GM18505 (cell line): ENCODE measurements around the gene CES2.

ENCODE experiments used
- ATAC-seq: cut with Tn5 transposase; IDR thresholded peaks from one replicate; pipeline ENCODE4 v1.9.1; 2021; ENCODE audit not compliant: unreplicated experiment
- POLR2A ChIP-seq: IDR thresholded peaks from 4 replicates; pipeline ENCODE4 v1.6.1; 2011; ENCODE audit warnings: borderline replicate concordance; ENCODE audit not compliant: insufficient read depth, insufficient read length; ENCODE audit errors: extremely low read depth

CES2 gene

DNA sequence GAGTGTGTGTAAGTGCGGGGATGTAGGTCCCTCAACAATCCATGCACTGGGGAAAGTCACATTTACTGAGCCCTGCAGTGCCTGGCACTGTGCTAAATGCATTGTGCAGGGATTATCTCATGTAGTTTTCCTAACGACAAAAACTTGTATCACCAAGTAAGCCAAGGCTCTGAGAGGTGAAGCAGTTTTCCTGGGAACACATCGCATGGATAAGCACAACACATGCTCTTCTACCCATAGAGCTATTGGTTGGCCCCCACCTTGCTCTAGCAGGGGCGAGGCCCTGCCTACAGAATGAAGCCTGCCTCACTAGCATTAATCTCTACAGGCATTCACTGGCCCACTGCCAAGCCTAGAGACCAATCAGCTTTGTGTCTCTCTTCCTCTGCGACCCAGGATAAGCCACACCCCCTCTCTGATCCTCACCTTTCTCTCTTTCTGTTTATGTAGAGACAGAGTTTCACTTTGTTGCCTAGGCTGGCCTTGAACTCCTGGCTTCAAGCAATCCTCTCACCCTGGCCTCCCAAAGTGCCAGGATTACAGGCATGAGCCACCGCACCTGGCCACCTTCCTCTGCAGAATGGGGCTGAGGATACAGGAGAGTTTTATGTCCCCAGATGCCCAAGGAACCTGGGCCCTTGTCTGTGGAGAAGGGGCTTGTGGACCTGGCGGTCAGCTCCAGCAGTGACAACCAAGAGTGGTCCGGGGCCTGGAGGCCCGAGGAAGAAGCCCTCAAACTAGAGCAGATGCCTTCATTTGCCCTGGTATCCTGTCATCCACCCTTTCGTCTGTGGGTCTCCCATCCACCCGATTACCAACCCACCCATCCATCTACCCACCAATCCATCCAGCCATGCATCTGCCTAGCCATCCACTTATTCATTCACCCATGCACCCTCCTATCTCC is 29.4 kb upstream of the CES2 start:
- TF ChIP-seq POLR2A = no peak
- ATAC-seq = no peak

DNA sequence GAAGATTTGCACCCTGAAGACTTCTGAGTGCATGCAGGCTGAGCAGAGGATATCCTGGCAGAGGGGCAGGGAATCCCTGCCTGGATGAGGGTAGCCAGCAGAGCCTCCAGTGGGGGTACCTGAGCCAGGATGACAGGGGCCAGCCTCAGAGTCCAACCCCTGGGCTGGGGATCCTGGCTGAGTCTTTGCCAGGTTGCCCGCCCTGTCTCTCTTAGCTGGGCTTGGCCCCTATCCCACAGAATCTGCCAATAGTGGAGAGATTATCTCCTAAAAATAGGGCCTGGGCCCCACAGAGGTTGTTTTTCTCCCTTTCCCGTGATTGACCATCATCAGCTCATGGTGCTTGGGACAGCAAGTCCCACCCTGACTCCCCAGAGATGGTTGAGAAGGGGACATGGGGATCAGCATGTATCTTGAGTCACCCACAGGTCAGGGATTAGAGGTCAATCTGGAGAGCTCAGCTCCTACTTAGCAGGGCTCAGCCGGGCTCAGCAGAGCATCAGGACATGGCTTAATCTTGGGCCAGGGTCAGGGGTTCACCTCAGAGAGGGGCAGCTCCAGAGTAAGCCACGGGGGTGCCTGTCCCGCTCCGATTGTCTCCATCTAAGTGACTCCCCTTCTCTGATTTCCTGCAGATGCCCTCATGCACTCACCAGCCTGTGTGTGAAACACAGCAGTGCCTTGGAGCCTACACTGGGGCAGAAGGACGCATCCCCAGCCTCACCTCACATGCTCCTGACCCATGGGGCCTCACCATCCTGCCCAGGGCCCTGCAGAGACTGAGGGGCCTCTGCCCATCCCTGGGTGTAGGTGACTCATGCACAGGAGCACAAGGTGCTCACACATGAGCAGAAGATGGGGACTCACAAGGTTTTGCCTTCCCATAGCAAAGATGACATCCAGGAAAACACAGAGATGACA is 28.1 kb upstream of the CES2 start:
- no peak for TF ChIP-seq POLR2A
- ATAC-seq = no peak

DNA sequence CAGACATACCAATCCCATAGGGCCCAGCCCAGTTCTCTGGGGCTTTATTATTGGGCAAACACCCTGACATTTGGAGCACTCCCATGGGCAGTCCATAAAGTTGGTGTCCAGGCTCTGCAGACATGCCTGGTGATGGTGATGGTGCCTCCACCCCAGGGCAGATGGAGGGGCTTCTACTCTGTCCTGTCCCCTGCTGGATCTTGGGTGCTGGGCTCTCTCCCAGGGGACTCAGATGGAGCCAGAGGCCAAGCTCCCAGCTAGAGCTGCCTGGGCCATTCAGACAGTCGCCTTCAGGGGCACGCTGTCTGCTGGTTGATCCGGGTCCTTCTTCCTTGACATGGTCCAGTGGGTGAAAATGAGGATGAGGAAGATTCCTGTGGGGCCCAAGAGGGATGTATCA is 27.2 kb upstream of the CES2 start:
- TF ChIP-seq POLR2A = no peak
- ATAC-seq = no peak

DNA sequence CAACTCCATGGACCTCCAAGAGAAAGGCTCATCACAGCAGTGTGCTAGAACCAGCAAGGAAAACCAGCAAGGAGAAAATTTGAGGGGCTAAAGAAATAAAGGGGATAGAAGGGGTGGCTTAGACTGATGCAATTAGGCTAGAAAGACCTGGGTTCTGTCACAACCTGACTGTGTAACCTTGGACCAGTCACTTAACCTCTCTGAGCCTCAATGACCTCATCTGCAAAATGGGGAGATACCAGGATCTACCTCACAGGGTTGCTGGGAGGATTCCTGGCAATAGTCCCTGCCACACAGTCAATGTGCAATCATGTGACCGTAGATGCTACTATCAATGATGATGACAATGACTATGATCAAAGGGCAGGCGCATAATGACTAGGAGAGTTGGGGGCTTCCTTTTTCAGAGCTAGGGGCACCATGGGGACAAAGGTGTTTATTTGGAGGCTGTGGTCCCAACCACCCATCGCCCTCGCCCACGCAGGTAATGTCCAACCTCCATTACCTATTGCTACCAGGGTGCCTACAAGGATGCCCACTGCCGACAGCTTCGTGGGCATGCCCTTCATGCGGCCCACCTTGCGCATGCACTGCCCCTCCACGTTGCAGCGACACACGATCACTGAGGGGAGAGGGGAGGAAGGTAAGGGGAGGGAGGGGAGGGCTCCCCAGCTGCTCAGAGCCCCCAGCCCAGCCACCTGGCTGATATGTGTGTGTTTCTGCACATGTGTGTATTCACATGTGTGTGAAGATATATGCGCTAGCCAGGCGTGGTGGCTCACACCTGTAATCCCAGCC is 26.4 kb upstream of the CES2 start:
- no peak for TF ChIP-seq POLR2A
- no peak for ATAC-seq

DNA sequence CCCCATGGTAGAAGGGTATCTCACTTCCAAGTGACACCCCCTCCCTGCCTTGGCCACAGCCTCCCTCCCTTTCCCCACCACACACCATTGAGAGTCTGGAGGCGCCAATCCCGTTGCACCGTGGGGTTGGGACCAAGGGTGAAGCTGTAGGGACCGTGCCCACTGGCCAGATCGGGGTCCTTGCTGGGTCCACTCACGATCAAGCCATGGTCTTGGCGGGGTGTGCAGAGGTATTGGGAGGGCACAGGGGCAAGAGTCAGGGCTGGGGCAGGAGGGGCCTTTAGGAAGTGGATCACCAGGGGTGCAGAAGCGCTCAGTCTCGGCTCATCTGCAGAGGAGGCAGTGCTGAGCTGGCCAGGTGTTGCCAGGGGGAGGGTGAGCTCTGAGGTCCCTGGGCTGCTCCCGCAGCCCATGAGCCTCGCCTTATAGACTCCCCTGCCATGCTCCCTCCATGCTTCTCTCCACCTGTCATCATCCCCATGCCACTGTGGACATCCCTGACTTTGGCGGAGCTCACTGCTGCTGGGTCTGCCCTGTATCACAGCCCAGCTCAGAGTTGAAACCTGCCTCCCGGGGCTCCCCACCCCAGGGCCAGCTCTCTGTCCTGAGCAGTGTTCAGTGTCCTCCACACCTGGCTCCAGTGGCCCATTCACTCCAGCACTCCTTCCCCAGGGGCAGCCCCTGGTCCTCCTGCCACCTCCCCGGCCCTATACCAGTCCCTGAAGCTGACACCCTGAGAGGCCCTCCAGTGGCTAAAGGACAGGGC is 25.0 kb upstream of the CES2 start:
- TF ChIP-seq POLR2A = no peak
- no peak for ATAC-seq

DNA sequence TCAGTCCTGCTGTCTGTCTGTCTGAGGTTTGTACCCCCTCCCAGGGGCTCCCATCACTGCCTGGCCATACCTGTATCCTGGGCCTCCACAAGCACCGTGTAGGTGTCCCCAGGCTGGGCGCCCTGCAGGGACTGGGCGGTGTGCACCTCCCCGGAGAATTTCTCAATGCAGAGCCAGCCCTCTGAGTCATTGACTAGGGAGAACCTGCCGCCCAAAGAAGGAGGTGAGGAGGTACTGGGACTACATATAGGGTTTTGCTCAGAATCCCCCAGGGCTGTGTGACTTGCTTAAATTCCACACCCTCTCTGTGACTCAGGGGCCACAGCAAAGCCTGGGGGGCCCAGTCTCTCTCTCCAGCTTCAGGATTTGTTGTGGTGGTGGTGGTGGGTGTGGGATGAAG is 24.2 kb upstream of the CES2 start:
- no peak for TF ChIP-seq POLR2A
- ATAC-seq = no peak

DNA sequence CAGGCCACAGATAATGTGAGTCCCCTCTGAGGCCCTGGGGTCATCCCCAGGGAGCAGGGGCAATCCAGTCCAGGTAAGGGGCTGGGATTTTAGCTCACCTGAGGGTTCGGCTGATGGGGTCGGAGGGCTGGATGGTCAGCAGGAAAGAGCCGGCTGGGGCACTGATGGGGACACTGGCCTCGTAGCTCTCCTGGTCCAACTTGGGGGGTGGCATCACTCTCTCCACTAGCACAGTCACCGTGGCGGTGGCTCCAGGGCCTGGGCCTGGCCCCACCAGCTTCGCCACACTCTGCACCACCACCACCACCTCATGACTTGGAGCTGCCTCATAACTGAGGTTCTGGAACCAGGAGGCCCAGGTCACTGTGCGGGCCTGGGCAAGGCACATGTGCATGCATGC is 23.5 kb upstream of the CES2 start:
- TF ChIP-seq POLR2A = no peak
- no peak for ATAC-seq

DNA sequence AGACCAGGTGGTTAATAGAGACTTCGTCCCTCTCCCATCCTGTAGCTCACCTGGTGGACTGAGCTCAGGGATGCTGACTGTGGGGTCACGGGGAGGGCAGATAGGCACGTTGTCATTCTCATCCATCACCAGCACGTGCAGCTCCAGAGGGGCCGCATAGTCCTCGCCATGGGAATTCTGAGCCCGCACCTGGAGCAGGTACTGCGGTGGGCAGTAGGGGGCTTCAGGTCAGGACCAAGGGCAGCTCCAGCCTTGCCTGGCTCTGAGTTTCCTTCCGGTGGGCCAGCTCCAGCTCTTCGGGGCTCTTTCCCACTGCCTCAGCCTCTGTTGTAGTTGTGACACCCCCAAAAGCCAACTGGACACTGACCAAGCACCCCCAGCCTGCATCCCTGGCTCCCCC is 22.2 kb upstream of the CES2 start:
- ATAC-seq = no peak
- TF ChIP-seq POLR2A = no peak

DNA sequence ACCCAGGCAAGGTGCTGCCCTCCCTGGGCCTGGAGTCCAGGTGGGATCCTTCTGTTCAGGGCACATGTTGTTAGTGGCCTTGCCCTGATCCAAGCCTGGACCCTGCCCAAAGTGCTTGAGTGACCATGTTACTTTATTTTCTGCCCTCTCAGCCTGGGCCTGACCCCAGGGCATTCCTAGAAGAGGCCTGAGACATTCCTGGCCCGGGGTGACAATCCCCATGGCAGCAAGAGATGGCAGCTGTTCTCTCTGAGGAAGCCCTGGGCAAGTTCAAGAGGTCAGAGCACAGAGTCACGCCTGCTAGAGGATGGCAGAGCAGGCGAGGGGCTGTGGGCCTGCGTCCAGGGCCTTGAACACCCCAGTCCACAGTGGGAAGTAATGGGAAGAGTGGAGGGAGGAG is 21.6 kb upstream of the CES2 start:
- no peak for ATAC-seq
- TF ChIP-seq POLR2A = no peak

DNA sequence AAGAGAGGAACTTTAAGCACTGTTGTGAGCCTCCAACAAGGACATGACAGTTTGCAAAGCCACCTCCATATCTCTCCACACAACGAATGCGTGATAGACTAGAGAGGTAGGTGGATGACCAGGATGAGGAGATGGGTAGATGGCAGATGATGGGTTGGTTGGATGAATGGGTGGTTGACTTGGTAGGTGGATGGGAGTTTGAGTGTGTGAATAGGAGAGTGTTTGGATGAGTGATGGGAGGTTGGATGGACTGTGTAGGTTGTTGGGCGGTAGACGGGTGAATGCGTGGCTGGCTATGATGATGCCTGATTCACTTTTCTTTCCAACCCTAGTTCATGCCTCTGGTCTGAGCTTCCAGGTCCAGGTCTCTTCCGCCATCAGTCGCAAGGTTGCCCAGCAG is 20.8 kb upstream of the CES2 start:
- TF ChIP-seq POLR2A = no peak
- no peak for ATAC-seq

DNA sequence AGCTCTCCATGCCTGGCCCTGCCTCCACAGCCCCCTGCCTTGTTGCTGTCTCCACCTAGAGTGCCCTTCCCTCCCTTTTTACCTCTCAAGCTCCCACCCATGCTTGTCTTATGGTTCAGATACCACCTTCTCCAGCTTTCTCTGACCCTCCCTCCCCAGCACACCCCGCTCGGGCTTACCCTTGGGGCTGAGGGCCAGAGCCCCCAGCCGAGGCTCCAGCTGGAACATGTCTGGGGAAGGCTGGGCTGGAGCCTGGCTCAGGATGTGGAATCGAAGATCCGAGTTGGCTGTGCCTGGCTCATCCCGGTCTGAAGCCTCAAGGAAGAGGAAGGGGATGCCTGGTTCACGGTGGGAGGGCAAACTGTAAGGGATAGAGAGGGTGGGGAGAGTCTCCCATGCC is 20.3 kb upstream of the CES2 start:
- no peak for ATAC-seq
- TF ChIP-seq POLR2A = no peak

DNA sequence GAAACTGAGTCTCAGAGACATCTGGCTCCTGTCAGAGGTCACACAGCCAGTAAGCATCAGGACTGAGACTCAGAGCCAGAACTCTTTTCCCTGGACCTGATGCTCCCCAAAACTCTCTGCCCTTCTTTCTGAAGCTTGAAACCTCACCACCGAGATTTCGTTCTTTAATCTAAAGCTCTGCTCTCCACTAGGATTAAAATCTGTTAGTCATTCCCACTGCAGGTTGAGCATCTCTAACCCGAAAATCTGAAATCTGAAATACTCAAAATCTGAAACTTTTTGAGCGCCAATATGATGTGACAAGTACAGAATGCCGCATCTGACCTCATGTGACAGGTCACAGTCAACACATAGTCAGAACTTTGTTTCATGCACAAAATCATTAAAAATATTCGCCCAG is 18.8 kb upstream of the CES2 start:
- TF ChIP-seq POLR2A = no peak
- no peak for ATAC-seq
